Neural progenitor cell (in vitro differentiated cells): Measurements from ENCODE around the gene GALR1. TPM values are rescaled to one million over a fixed set of nuclear protein-coding genes. Genes with fewer than 3 reads are reported as not detected.

ENCODE experiments used
- DNase-seq: peaks from one replicate; pipeline ENCODE4 v3.0.0-alpha.2; 2016; ENCODE audit warnings: low spot score
- H2AFZ ChIP-seq: fragments of 200-600 bp; sonication (generic); replicated peaks from 2 replicates; pipeline ENCODE4 v1.6.1; 2016; ENCODE audit warnings: antibody characterized with exemption
- H3F3A ChIP-seq: fragments of 200-600 bp; sonication (generic); 2 replicates; pipeline ENCODE4 v1.6.1; 2016; ENCODE audit warnings: antibody characterized with exemption, low read depth
- H3K27ac ChIP-seq: fragments of 200-600 bp; sonication (generic); 2 replicates; pipeline ENCODE4 v1.5.1; 2016; ENCODE audit warnings: mild to moderate bottlenecking
- H3K27me3 ChIP-seq: fragments of 200-600 bp; sonication (generic); 2 replicates; pipeline ENCODE4 v1.6.1; 2016; ENCODE audit warnings: mild to moderate bottlenecking, moderate library complexity
- H3K36me3 ChIP-seq: fragments of 200-600 bp; sonication (generic); 2 replicates; pipeline ENCODE4 v1.5.1; 2016
- H3K4me1 ChIP-seq: fragments of 200-600 bp; sonication (generic); 2 replicates; pipeline ENCODE4 v1.6.1; 2016; ENCODE audit warnings: mixed run types
- H3K4me2 ChIP-seq: fragments of 200-600 bp; sonication (generic); 2 replicates; pipeline ENCODE4 v1.6.1; 2016
- H3K4me3 ChIP-seq: fragments of 200-600 bp; sonication (generic); 2 replicates; pipeline ENCODE4 v1.5.1; 2016
- H3K79me2 ChIP-seq: fragments of 200-600 bp; sonication (generic); 2 replicates; pipeline ENCODE4 v1.6.1; 2016; ENCODE audit warnings: low read depth
- H3K9ac ChIP-seq: fragments of 200-600 bp; sonication (generic); 2 replicates; pipeline ENCODE4 v1.6.1; 2016
- H3K9me3 ChIP-seq: fragments of 200-600 bp; sonication (generic); 2 replicates; pipeline ENCODE4 v1.5.1; 2016; ENCODE audit warnings: low read depth
- H4K20me1 ChIP-seq: fragments of 200-600 bp; sonication (generic); 2 replicates; pipeline ENCODE4 v1.6.1; 2016; ENCODE audit warnings: low read depth
- H3K27ac Mint-ChIP-seq: 3 replicates; pipeline ENCODE4 v1.8.0; 2021; ENCODE audit warnings: mixed read lengths
- H3K27me3 Mint-ChIP-seq: 2 replicates; pipeline ENCODE4 v1.8.0; 2022; ENCODE audit warnings: low read depth, mild to moderate bottlenecking, inconsistent platforms, moderate library complexity, mixed read lengths; ENCODE audit not compliant: insufficient read depth
- H3K36me3 Mint-ChIP-seq: 3 replicates; pipeline ENCODE4 v1.8.0; 2021; ENCODE audit warnings: mixed read lengths
- H3K4me1 Mint-ChIP-seq: 3 replicates; pipeline ENCODE4 v1.8.0; 2021; ENCODE audit warnings: mixed read lengths
- H3K4me3 Mint-ChIP-seq: 3 replicates; pipeline ENCODE4 v1.8.0; 2021; ENCODE audit warnings: mild to moderate bottlenecking, moderate library complexity, mixed read lengths
- H3K9me3 Mint-ChIP-seq: 3 replicates; pipeline ENCODE4 v1.8.0; 2020; ENCODE audit warnings: mixed read lengths
- CTCF ChIP-seq: fragments of 200-600 bp; sonication (generic); IDR thresholded peaks from 2 replicates; pipeline ENCODE4 v1.5.1; 2017; ENCODE audit warnings: antibody characterized with exemption, mild to moderate bottlenecking
- EZH2 ChIP-seq: fragments of 200-600 bp; sonication (generic); IDR thresholded peaks from 2 replicates; pipeline ENCODE4 v1.6.1; 2017; ENCODE audit warnings: antibody characterized with exemption, mild to moderate bottlenecking, moderate library complexity
- EZH2phosphoT487 ChIP-seq: fragments of 200-600 bp; sonication (generic); IDR thresholded peaks from 2 replicates; pipeline ENCODE4 v1.6.1; 2017; ENCODE audit warnings: antibody characterized with exemption
- total RNA-seq: library from RNA; depleted of rRNA; stranded (reverse); fragments of >200 nt; gene quantifications from 2 replicates; pipeline ENCODE4 v1.2.3, GENCODE V29; 2015; ENCODE audit warnings: low replicate concordance

Gene GALR1
- total RNA-seq, 1 donor from 2014 or later = not detected

GRCh38 chr18:77321823-77322805, 72.5 kb downstream of the GALR1 start:
- TF ChIP-seq EZH2 = no peak
- no peak for TF ChIP-seq EZH2phosphoT487
- TF ChIP-seq CTCF = no peak
- Histone ChIP-seq H3K4me3 (no peak overlapping the region), H3F3A (no peaks in the 10 kb centered on the region), H2AFZ (no peak overlapping the region), H3K79me2 (no peaks in the 10 kb centered on the region), H4K20me1 (no peaks in the 10 kb centered on the region), H3K27me3 (no peaks in the 10 kb centered on the region), H3K4me1 (peaks cover 17% of the 10 kb centered on the region), H3K9me3 (no peaks in the 10 kb centered on the region), H3K9ac (no peak overlapping the region), H3K27ac (no peak overlapping the region), H3K4me2 (no peak overlapping the region), H3K36me3 (no peaks in the 10 kb centered on the region)
- Mint-ChIP-seq H3K4me1 (peaks cover 12% of the 10 kb centered on the region), H3K9me3 (no peaks in the 10 kb centered on the region), H3K36me3 (no peaks in the 10 kb centered on the region), H3K27ac (no peak overlapping the region), H3K4me3 (no peak overlapping the region), H3K27me3 (peaks cover 2% of the 10 kb centered on the region)
- no peak for DNase-seq

GRCh38 chr18:77323640-77324299, 74.1 kb downstream of the GALR1 start:
- Histone ChIP-seq H3K79me2 (no peaks in the 10 kb centered on the region), H3K9ac (no peak overlapping the region), H3K4me3 (no peak overlapping the region), H3K9me3 (no peaks in the 10 kb centered on the region), H3K36me3 (no peaks in the 10 kb centered on the region), H4K20me1 (no peaks in the 10 kb centered on the region), H3F3A (no peaks in the 10 kb centered on the region), H3K4me2 (no peak overlapping the region), H3K27ac (no peak overlapping the region), H2AFZ (no peak overlapping the region), H3K27me3 (no peaks in the 10 kb centered on the region), H3K4me1 (peaks cover 13% of the 10 kb centered on the region)
- DNase-seq = no peak
- Mint-ChIP-seq H3K36me3 (no peaks in the 10 kb centered on the region), H3K27me3 (peaks cover 2% of the 10 kb centered on the region), H3K27ac (no peak overlapping the region), H3K4me3 (no peak overlapping the region), H3K4me1 (peaks cover 12% of the 10 kb centered on the region), H3K9me3 (no peaks in the 10 kb centered on the region)
- TF ChIP-seq EZH2 (no peak), EZH2phosphoT487 (no peak), CTCF (no peak)

Other genes starting within 250 kb of the GALR1 start
- gene MBP, start 117.1 kb upstream of the GALR1 start, total RNA-seq = 0.64 and 2.1 TPM in 2 replicates